HG03469 (cell line): ENCODE measurements around the gene HTR3C.
"Not testable (repeated sequence)": the region's sequence is repeated elsewhere in the genome, so short reads cannot be mapped to it uniquely, and the experiment has no call there.

Source experiments
- ATAC-seq: cut with Tn5 transposase; IDR thresholded peaks from one replicate; pipeline ENCODE4 v1.9.1; 2021; ENCODE audit warnings: mild to moderate bottlenecking, moderate library complexity, moderate number of reproducible peaks; ENCODE audit not compliant: unreplicated experiment

The HTR3C gene

GRCh38 chr3:184052767-184053166, at the start of gene HTR3C:
HTR3C (plus strand) TSS chr3:184053047; CDS start chr3:184053081, 34 bp downstream.
- ATAC-seq, result no peak

- ATAC-seq, result no peak
These were observed 49.5 kb upstream of the HTR3C start for GRCh38 chr3:184003187-184003967.

DNA sequence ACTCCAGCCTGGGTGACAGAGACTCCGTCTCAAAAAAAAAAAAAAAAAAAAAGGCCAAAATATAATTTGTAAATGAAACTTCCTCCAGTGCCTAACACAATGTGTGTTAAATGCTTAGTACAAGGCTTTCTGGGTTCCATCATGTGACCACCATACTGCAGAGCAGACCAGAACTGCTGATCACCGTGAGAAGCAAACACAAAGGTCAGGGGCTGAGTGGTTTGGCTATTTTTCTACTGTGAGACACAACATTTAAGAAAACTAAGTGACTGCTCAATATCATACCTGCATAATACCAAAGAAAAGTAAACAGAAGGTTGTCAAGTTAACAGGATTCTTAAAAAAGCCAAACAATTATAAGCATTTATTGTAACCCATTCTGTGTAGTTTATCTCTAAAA, 48.4 kb upstream of the HTR3C start:
- no peak for ATAC-seq

- ATAC-seq, result no peak
These were observed 46.8 kb upstream of the HTR3C start for GRCh38 chr3:184005941-184006507.

- not testable (repeated sequence) for ATAC-seq
These were observed 45.6 kb upstream of the HTR3C start for GRCh38 chr3:184007143-184007813.

DNA sequence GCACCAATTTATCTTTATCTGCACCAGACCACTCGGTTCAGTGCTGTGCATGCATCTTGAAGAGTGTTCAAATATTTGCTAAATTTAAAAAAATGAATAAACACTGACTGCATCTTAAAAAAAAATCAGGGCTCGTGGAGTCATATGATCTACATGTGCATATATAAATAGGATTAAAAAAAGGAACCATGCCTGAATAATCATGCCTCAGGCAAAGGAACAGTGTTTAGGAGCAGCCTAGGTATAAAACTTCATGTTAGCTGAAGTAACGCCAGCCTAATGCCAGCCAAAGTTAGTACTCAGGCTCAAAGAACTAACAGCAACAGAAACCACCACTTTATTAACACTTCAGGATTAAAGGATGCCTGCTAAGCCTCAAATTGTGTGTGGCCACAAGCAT, 44.7 kb upstream of the HTR3C start:
- ATAC-seq, result no peak

DNA sequence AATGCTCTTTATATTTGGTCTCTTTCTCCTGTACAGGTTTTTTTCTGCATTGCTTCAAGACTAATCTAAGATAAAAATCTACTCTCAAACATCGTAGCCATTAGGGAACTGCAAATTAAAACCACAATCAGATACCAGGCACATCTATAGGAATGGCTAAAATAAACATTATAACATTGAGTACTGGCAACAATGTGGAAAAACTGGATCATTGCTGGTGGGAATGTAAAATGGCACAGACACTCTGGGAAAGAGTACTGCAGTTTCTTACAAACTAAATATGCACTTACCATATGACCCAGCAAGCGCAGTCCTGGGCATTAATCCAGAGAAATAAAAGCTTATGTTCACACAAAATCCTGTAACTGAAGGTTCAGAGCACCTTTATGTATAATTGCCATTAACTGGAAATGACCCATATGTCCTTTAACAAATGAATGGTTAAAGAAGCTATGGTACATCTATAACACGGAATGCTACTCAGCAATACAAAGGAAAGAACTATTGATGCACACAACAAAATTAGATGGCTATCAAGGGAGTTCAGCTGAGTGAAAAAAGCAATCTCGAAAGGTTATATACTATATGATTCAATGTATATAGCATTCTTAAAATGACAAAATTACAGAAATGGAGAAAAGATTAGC, 41.5 kb upstream of the HTR3C start:
- no peak for ATAC-seq

GRCh38 chr3:184011937-184012889, 40.6 kb upstream of the HTR3C start:
- ATAC-seq, result no peak

- no peak for ATAC-seq
These were observed 37.3 kb upstream of the HTR3C start for GRCh38 chr3:184015381-184016019.

GRCh38 chr3:184016169-184016570, 36.7 kb upstream of the HTR3C start:
- ATAC-seq, result no peak

DNA sequence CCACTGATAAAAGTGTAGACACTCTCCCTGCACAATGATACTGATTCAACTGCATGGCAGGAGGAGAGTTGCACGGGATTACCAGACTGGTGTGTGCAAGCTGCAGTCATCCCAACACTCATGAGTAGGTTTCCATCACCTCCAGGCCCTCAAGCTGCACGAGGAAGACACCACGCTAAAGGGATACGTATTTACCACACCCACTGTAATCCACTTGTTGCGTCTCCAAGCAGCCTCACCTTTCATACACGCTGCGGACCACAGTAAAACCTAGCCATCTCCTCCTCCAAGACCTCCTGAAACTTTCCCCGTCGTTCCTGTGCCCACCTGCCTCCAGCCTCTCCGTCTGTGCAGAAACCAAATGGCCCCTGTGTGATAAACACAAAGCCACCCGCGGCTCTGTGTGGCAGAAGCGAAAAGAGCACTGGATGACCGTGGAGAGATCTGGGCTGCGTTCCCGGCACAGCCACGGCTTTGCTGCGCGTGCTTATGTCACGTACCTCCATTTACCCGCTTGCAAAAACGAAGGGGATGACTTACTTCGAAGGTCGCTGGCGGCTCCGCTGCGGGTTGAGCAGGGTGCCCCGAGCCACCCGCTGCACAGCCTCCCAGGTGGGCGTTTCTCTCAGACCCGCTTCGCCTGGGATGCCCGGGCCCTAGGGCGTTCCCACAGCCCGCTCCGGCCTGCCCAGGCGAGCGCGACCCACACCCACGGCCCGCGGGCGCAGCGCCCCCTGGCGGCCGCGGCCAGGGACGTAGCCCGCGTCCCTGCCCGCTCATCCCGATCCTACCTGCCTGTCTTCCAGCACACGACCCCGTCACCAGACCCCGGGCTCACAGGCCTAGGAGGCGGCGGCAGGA, 35.8 kb upstream of the HTR3C start:
- no peak for ATAC-seq

DNA sequence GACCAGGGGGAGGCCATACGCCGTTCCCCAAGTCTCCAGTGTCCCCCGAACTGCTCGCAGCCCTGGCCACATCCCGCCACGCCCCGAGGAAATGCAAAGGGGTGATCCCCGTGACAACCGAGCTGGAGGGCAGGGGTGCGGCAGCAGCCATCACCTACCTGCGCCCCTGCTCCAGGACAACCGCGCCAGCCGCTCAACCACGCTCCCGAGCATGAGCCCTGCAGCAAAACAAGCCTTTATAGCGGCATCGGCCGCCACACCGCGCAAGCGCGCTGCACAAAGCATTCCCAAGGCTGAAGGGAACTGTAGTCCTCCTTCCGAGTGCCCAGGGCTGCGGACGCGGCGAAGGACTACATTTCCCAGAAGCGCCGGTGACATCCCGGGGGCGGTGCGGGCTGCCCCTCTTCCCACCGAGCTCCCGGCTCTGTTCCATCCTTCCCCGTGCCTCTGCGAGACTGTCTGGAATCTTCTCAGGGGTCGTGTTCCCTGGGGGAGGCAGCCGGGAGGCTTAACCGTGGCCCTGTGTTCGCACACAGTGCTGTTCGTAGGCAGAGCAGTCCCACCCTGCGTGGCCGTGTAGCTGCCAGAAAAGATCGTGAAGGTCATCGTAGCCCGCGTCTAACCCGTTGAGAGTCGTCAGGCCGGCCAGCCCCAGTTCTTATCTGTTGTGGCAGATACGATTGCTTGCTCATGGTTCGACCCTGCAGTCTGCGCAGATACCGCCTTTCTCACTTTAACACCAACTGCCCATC, 35.0 kb upstream of the HTR3C start, which contains the start of gene ABCC5:
TSS of gene ABCC5 (minus strand) at position 213 of the 752 bp plus-strand sequence. CDS start 3,492 bp downstream, outside the sequence.
- ATAC-seq, result peak; percentile 93

DNA sequence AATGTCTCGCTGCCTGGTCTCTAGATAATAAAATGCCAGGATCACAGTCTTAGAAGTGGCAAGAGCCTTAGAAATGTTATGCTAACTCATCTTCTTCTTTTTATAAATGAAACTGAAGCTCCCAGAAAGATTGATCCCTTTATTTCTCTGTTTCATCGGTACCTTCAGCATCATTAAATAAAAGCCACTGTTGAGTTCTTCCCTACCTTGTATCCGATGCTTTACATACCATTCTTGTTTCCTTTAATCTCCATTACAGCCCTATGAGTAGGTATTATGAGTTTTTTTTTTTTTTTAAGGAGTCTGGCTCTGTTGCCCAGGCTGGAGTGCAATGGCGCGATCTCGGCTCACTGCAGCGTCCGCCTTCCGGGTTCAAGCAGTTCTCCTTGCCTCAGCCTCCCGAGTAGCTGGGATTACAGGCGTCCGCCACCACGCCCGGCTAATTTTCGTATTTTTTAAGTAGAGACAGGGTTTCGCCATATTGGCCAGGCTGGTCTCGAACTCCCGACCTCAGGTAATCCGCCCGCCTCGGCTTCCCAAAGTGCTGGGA, 34.3 kb upstream of the HTR3C start:
- no peak for ATAC-seq

- no peak for ATAC-seq
These were observed 30.5 kb upstream of the HTR3C start for GRCh38 chr3:184022323-184022722.

DNA sequence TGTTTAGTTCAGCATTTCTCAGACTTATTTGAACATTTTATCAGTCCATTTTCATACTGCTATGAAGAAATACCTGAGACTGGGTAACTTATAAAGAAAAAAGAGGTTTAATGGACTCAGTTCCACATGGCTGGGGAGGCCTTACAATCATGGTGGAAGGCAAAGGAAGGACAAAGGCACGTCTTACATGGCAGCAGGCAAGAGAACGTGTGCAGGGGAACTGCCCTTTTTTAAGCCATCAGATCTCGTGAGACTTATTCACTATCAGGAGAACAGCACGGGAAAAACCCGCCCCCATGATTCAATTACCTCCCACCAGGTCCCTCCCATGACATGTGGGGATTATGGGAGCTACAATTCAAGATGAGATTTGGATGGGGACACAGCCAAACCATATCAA, 27.6 kb upstream of the HTR3C start:
- ATAC-seq, result not testable (repeated sequence)

DNA sequence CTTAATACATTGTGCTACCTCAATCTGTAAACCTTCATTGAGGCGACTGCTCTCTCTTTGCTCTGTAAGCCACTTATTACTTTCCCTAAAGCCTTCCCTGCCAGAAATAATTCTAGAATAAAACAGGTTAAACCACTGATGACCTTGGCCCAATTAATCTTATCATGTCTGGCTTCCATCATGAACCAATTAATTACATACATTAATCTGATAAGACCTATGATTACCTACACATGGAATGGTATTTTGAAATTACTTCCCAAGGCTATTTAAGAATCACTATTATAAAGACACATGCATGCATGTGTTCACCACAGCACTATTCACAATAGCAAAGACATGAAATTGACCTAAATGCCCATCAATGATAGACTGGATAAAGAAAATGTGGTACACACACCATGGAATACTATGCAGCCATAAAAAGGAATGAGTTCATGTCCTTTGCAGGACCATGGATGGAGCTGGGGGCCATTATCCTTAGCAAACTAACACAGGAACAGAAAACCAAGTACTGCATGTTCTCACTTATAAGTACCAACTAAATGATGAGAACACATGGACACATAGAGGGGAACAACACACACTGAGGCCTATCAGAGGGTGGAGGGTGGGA, 24.5 kb upstream of the HTR3C start:
- ATAC-seq, result not testable (repeated sequence)

DNA sequence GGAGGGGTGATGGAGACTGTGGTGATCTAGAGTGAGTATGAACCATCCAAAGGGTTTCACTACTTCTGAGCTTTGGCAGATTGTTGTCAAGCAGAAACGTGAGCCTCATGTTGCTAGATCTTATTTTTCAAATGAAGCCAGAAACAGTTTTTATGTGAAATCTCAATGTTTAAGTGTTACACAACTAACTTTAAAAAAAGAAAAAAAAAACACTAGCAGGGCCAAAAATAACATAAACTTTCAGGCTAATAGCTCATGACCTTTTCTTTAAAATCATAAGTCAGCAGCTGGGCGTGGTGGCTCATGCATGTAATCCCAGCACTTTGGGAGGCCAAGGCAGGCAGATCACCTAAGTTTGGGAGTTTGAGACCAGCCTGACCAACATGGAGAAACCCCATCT, 23.4 kb upstream of the HTR3C start:
- no peak for ATAC-seq
